Gastrocnemius medialis (tissue), 4 donors: Measurements from ENCODE around the gene ARRB1. TPM values are rescaled to one million over a fixed set of nuclear protein-coding genes. Genes with fewer than 3 reads are reported as not detected.

Source experiments
- ATAC-seq, 2 donors: fragments of 150-250 bp; one replicate each; pipeline ENCODE4 v1.9.1; 2016
- DNase-seq, 2 donors: peaks; one replicate each; pipeline ENCODE4 v3.0.0-alpha.2; 2019
- H3K27ac ChIP-seq, 4 donors: fragments of 200-600 bp; sonication (generic); 1 replicate in 1 of 4; 2 replicates in 3 of 4; pipeline ENCODE4 v1.5.1; 2016 to 2018; ENCODE audit warnings: mild to moderate bottlenecking in 2 of 4, moderate library complexity in 1 of 4
- H3K27me3 ChIP-seq, 3 donors: fragments of 200-600 bp; sonication (generic) in 2 of 3; 1 replicate in 1 of 3; 2 replicates in 2 of 3; pipeline versions ENCODE4 v1.5.1 to v1.6.0; 2016 to 2019; ENCODE audit warnings: mild to moderate bottlenecking in 1 of 3, moderate library complexity in 1 of 3
- H3K36me3 ChIP-seq, 2 donors: fragments of 200-600 bp; sonication (generic) in 1 of 2; one replicate each; pipeline ENCODE4 v1.5.1; 2017 to 2018
- H3K4me1 ChIP-seq, 2 donors: fragments of 200-600 bp; sonication (generic) in 1 of 2; one replicate each; pipeline ENCODE4 v1.5.1; 2016 to 2017; ENCODE audit warnings: mild to moderate bottlenecking in 2 of 2
- H3K4me3 ChIP-seq, 4 donors: fragments of 200-600 bp; sonication (generic) in 3 of 4; 1 replicate in 1 of 4; 2 replicates in 3 of 4; pipeline ENCODE4 v1.5.1; 2016 to 2019; ENCODE audit warnings: mild to moderate bottlenecking in 2 of 4
- H3K9me3 ChIP-seq, 3 donors: fragments of 200-600 bp; sonication (generic) in 2 of 3; 1 replicate in 1 of 3; 2 replicates in 2 of 3; pipeline ENCODE4 v1.5.1; 2016 to 2019
- POLR2A ChIP-seq, 2 donors: fragments of 450-650 bp; IDR thresholded peaks; one replicate each; pipeline ENCODE4 v1.6.1; 2017; ENCODE audit warnings: antibody characterized with exemption in 2 of 2, mild to moderate bottlenecking in 2 of 2, moderate library complexity in 2 of 2
- in situ Hi-C, 4 donors: fragments of 200-750 bp; cut with MboI; loops; one replicate each; pipeline versions ENCODE4 v1.15.0 to v1.8.0; 2017; ENCODE audit warnings: low sequenced_read_pairs in 4 of 4
- intact Hi-C: fragments of 100-400 bp; cut with DNase I; formaldehyde crosslinking; loops from one replicate; pipeline ENCODE4 v1.15.1; 2023; ENCODE audit warnings: low total_unique reads
- total RNA-seq, 4 donors: library from RNA; depleted of rRNA; stranded (reverse); fragments of >200 nt; gene quantifications; one replicate each; pipeline versions ENCODE4 v1.1.0 to v1.2.3, GENCODE V29; 2016
- TF ChIP-seq, protein P1 (sequence below), 5 experiments: fragments of 450-650 bp in 3 of 5; fragments of 200-600 bp in 2 of 5; sonication (generic) in 2 of 5; IDR thresholded peaks in 4 of 5; conservative IDR thresholded peaks in 1 of 5; 1 replicate in 4 of 5; 2 replicates in 1 of 5; pipeline ENCODE4 v1.5.1; 2016 to 2019; ENCODE audit warnings: antibody characterized with exemption in 5 of 5, mild to moderate bottlenecking in 3 of 5, moderate library complexity in 3 of 5

ARRB1 gene
- total RNA-seq, result 10 to 100 TPM in 1 of 4 donors, 1 to 10 TPM in 3; 4.3 to 11.8 (median 5.4) TPM

GRCh38 chr11:75351541-75351790, at the start of gene ARRB1:
Gene ARRB1 (minus strand): TSS chr11:75351661. CDS start chr11:75351607, 54 bp downstream.
- intact Hi-C loops (loop anchor here (5.0 kb wide), 1 partner anchor 36 kb away; no protein-coding TSS in a partner anchor), in situ Hi-C loops (no loop called here)
- ATAC-seq, result peak; percentile 60 to 65
- H3K27me3 ChIP-seq, result no peaks in the 10 kb centered on the region
- peak within 1 kb of the TSS; percentile 67 to 74 (median 72) for H3K4me3 ChIP-seq
- peaks cover 32 to 35% of the 10 kb centered on the region in 2 donors for H3K4me1 ChIP-seq
- H3K36me3 ChIP-seq, result no peaks in the 10 kb centered on the region
- TF ChIP-seq, protein P1, sequence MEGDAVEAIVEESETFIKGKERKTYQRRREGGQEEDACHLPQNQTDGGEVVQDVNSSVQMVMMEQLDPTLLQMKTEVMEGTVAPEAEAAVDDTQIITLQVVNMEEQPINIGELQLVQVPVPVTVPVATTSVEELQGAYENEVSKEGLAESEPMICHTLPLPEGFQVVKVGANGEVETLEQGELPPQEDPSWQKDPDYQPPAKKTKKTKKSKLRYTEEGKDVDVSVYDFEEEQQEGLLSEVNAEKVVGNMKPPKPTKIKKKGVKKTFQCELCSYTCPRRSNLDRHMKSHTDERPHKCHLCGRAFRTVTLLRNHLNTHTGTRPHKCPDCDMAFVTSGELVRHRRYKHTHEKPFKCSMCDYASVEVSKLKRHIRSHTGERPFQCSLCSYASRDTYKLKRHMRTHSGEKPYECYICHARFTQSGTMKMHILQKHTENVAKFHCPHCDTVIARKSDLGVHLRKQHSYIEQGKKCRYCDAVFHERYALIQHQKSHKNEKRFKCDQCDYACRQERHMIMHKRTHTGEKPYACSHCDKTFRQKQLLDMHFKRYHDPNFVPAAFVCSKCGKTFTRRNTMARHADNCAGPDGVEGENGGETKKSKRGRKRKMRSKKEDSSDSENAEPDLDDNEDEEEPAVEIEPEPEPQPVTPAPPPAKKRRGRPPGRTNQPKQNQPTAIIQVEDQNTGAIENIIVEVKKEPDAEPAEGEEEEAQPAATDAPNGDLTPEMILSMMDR (IDR thresholded peaks at IDR 0.05 in 4 of 5, conservative IDR thresholded peaks at IDR 0.05 in 1 of 5), result peak in 1 of 5 experiments; percentile 13
- TF ChIP-seq POLR2A (IDR thresholded peaks at IDR 0.05), result peak in 1 of 2 donors; percentile 32
- H3K27ac ChIP-seq, result peak within 1 kb of the TSS; percentile 80 to 86 (median 86)
- peak in 1 of 2 donors; percentile 15 for DNase-seq
- H3K9me3 ChIP-seq, result no peaks in the 10 kb centered on the region

DNA sequence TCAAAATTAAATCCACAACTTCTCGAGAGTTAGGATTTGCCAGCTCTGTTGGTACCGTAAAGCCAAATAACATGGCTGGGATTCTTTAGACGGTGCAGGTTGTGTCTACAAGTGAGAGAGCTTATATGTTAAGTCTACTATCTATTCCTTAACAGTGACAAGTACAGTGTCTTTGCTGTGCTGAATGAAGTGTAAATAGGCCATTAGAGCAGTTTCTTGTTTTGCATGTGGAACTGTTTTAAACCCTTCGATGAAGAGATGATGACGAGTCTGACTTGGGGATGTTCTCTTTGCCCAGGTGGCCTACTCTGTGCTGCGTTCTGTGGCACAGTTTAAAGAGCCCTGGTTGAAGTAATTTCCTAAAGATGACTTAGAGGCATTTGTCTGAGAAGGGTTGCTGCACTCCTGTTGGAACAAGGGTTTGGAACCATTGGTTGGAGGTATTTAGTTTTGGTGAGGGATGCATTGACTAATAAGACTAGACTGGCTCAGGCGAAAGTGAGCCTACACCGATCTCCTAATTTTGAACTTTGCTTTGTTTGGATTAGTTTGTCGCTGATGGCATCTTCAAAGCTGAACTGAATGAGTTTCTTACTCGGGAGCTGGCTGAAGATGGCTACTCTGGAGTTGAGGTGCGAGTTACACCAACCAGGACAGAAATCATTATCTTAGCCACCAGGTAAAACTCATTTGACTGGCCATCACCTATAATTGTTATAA, 48.8 kb upstream of the ARRB1 start:
- peaks cover 32% of the 10 kb centered on the region in 2 donors for H3K4me1 ChIP-seq
- in situ Hi-C loops (no loop called here), intact Hi-C loops (no loop called here)
- H3K9me3 ChIP-seq, result no peaks in the 10 kb centered on the region
- H3K27me3 ChIP-seq, result no peaks in the 10 kb centered on the region
- DNase-seq, result no peak
- ATAC-seq, result peak in 1 of 2 donors; percentile 20
- TF ChIP-seq POLR2A (IDR thresholded peaks at IDR 0.05), result no peak
- TF ChIP-seq, protein P1 (IDR thresholded peaks at IDR 0.05 in 4 of 5, conservative IDR thresholded peaks at IDR 0.05 in 1 of 5), result no peak
- H3K4me3 ChIP-seq, result peak overlapping the region; percentile 82 to 99 (median 87)
- H3K36me3 ChIP-seq, result peaks cover 5 to 47% of the 10 kb centered on the region in 2 donors
- H3K27ac ChIP-seq, result peak overlapping the region; percentile 90 to 98 (median 92)

DNA sequence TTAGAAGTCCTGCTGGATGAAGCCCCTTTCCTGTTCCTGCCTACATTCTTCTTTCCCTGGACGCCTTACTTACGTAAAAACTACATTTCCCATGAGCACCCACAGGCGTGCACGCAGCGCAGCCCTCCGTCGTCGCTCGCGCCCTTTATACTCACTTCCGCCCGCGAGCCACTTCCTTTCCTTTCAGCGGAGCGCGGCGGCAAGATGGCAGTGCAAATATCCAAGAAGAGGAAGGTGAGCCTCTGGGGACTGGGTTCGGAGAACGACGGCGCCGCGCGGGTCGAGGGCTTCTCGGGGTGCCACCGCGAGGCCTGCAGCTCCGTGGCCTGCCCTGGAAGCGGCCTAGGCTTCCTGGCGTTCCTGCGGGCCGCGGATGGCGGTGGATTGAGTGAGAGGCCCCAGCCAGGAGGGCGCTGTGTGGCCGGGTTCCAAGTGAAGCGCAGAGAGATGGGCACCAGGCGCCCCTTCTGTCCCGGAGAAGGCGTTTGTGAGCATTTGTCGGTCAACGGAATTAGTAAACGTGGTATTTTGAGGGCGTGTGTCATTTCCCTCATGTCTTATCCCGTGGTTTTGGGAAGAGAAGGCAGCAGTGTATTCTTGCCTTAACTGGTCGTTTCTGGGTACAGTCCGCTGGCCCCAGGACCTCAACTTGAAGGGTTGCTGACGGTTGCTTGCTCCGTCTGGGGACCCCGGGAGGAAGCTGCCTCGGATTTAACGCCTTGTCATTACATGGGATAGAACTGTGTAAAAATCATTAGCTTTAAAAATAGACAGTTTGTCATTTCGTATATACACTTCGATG, 48.1 kb upstream of the ARRB1 start, which contains the start of gene RPS3:
TSS of gene RPS3 (plus strand) at position 175 of the 802 bp plus-strand sequence. CDS start at position 205, 30 bp downstream.
- H3K36me3 ChIP-seq, result peaks cover 0 to 39% of the 10 kb centered on the region in 2 donors
- in situ Hi-C loops (no loop called here), intact Hi-C loops (loop anchor here (2.0 kb wide), 1 partner anchor 127 kb away; no protein-coding TSS in a partner anchor)
- peak within 1 kb of the TSS; percentile 90 to 98 (median 92) for H3K27ac ChIP-seq
- TF ChIP-seq, protein P1 (IDR thresholded peaks at IDR 0.05 in 4 of 5, conservative IDR thresholded peaks at IDR 0.05 in 1 of 5), result peak in 2 of 5 experiments; percentile 26 to 28
- peak; percentile 92 for TF ChIP-seq POLR2A (IDR thresholded peaks at IDR 0.05)
- H3K9me3 ChIP-seq, result no peaks in the 10 kb centered on the region
- peaks cover 32% of the 10 kb centered on the region in 2 donors for H3K4me1 ChIP-seq
- H3K27me3 ChIP-seq, result no peaks in the 10 kb centered on the region
- peak; percentile 87 to 92 for DNase-seq
- peak; percentile 84 to 94 for ATAC-seq
- H3K4me3 ChIP-seq, result peak within 1 kb of the TSS; percentile 82 to 99 (median 87)

DNA sequence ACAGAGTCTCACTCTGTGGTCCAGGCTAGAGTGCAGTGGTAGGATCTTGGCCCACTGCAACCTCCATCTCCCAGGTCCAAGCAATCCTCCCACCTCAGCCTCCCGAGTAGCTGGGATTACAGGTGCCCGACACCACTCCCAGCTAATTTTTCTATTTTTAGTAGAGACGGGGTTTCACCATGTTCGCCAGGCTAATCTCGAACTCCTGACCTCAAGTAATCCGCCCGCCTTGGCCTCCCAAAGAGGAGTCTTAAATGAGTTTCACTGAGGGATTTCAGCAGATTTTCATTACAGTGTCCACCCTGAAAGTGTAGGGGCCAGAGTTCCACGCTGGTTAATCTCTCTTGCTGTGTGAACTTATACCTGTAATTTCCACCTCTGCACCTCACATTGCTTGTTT, 47.4 kb upstream of the ARRB1 start:
- Histone ChIP-seq H3K4me1 (peaks cover 32% of the 10 kb centered on the region in 2 donors), H3K27ac (peak overlapping the region in 3 of 4 donors; percentile 90 to 98 (median 94)), H3K36me3 (peaks cover 0 to 33% of the 10 kb centered on the region in 2 donors), H3K9me3 (no peaks in the 10 kb centered on the region), H3K4me3 (peak overlapping the region in 1 of 4 donors; percentile 90), H3K27me3 (no peaks in the 10 kb centered on the region)
- intact Hi-C loops, result loop anchor here (2.0 kb wide), 1 partner anchor 128 kb away; no protein-coding TSS in a partner anchor
- TF ChIP-seq POLR2A (IDR thresholded peaks at IDR 0.05), result no peak
- TF ChIP-seq, protein P1 (IDR thresholded peaks at IDR 0.05 in 4 of 5, conservative IDR thresholded peaks at IDR 0.05 in 1 of 5), result no peak
- no peak for DNase-seq
- in situ Hi-C loops, result no loop called here
- no peak for ATAC-seq
